Psoas muscle (tissue), 8 donors: ENCODE data around the gene DPF1. TPM values are rescaled to one million over a fixed set of nuclear protein-coding genes. Genes with fewer than 3 reads are reported as not detected.

Experiments
- ATAC-seq, 4 donors: fragments of 200-7000 bp; cut with Tn5 transposase; one replicate each; pipeline ENCODE4 v1.9.1; 2020; ENCODE audit warnings: moderate library complexity in 3 of 4, mild to moderate bottlenecking in 2 of 4
- DNase-seq, 2 donors: peaks; one replicate each; pipeline ENCODE4 v3.0.0-alpha.2; 2020
- H3K27ac ChIP-seq: fragments of 200-600 bp; one replicate; pipeline ENCODE4 v1.8.0; 2022
- H3K27me3 ChIP-seq, 3 donors: fragments of 200-600 bp in 1 of 3; one replicate each; pipeline versions ENCODE4 v1.6.1 to v1.8.0; 2013 to 2022; ENCODE audit warnings: low read length in 2 of 3, mild to moderate bottlenecking in 2 of 3, moderate library complexity in 1 of 3; ENCODE audit not compliant: insufficient read depth in 3 of 3
- H3K36me3 ChIP-seq, 2 donors: fragments of 200-600 bp in 1 of 2; one replicate each; pipeline versions ENCODE4 v1.6.1 to v1.8.0; 2013 to 2022; ENCODE audit warnings: low read depth in 1 of 2, mild to moderate bottlenecking in 1 of 2, moderate library complexity in 1 of 2; ENCODE audit not compliant: insufficient read depth in 1 of 2
- H3K4me1 ChIP-seq: fragments of 200-600 bp; one replicate; pipeline ENCODE4 v1.8.0; 2022
- H3K4me3 ChIP-seq: fragments of 200-600 bp; one replicate; pipeline ENCODE4 v1.8.0; 2022; ENCODE audit warnings: mild to moderate bottlenecking
- H3K9me3 ChIP-seq: fragments of 200-600 bp; one replicate; pipeline ENCODE4 v1.8.0; 2022
- WGBS, 3 donors: extraction: QIAGEN DNeasy Blood & Tissue Kit; methylation state at CpG; one replicate each; pipeline versions ENCODE4 v1.1.6 to v1.1.7; 2013; 5-methylcytosine and 5-hydroxymethylcytosine counted together
- intact Hi-C, 2 donors: fragments of 100-400 bp; cut with DNase I; formaldehyde crosslinking; loops; one replicate each; pipeline versions ENCODE4 v1.11.0 to v1.14.2; 2022
- polyA plus RNA-seq, 3 donors: library from polyadenylated mRNA; stranded (reverse); fragments of 200-250 nt; gene quantifications; one replicate each; pipeline ENCODE4 v1.2.3, GENCODE V29; 2013
- total RNA-seq, 4 donors: library from RNA; stranded (reverse); fragmentation: NEBNext Ultra II Directional in 2 of 4; extraction: Animal tissue kit (Norgen Biotek cat#: 25700) in 2 of 4; gene quantifications; one replicate each; pipeline versions ENCODE4 v1.2.1 to v1.2.4, GENCODE V29; 2021 to 2023
- TF ChIP-seq, protein P1 (sequence below): fragments of 200-600 bp; IDR thresholded peaks from one replicate; pipeline ENCODE4 v1.8.0; 2022; ENCODE audit warnings: antibody characterized with exemption
- donor health status: healthy with polysubstance abuse.
- donor health status: DM: no; HTN: no; CAD: no; lungs with moderate emphysema.
- donor health status: Bipolar disorder and iron deficiency.
- donor health status: healthy.
- donor health status: DM: yes; HTN: yes; CAD: no.
- donor health status: DM: no; HTN: no; CAD: no.
- donor health status: DM: no; HTN: no; CAD: no.
- donor health status: DM: yes; HTN: yes; CAD: no.

The DPF1 gene
- total and polyA plus RNA-seq, 7 donors = 0.07 to 0.17 (median 0.16) TPM; not detected in 4

DNA sequence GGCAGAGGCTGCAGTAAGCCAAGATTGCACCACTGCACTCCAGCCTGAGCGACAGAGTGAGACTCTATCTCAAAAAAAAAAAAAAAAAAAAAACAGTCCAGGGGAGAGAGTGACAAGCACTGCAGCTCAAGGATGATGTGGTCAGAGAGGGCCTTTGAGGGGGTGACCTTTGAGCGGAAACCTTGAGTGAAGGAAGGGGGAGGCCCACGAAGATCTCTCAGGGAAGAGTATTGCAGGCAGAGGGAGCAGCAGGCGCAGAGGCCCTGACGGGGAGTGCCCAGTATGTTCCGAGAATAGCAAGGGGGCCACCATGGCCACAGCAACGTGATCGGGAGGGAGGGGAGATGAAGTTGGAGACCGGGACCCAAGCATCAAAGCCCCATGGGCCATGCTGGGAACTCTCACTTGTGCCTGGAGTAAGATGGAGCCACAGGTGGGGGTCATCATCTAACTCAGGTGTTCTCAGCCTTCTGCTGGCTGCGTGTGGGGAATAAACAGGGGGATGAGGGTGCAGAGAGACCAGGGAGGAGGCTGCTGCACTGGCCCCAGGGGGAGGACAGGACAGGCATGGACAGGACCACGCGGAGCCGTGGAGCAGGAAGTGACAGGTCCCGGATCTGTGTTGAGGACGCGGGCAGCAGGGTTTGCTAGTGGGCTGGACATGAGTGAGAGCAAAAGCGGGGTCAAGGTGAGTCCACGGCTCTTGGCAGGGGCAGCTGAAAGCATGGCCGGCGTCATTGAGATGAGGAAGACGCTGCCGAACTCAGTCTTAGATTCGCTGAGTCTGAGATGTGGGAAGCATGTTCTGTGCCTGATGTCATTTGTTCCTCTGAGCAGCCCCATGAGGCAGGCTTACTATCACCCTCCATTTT lies 60.4 kb downstream of the DPF1 start:
- H3K4me3 ChIP-seq = no peak overlapping the region
- no peak for ATAC-seq
- WGBS, 3 donors = 96 to 97% (median 96%) methylated on average over 23 of the region's 23 CpGs

DNA sequence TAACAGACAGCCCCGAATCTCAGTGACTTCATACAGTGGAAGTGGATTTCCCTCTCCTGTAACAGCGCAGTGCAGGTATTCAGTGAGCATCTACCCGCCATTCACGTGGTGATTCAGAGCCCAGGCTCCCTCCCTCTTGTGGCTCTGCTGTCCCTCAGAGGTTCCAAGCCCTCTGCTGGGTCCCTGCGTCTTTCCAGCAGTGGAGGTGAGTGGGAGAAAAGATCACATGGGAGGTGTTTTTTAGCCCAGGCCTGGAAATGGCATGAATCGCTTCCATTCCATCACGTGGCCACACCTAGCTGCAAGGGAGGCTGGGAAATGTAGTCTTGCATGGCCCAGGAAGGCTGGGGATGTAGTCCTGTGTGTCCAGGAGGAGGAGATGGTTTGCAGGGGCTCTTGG lies 61.4 kb downstream of the DPF1 start:
- Histone ChIP-seq H3K27me3 (peaks cover 0 to 3% (median 0%) of the 10 kb centered on the region in 3 donors), H3K36me3 (peaks cover 0 to 35% of the 10 kb centered on the region in 2 donors), H3K9me3 (peaks cover 6% of the 10 kb centered on the region), H3K4me1 (no peaks in the 10 kb centered on the region), H3K27ac (no peak overlapping the region), H3K4me3 (no peak overlapping the region)
- TF ChIP-seq, protein P1, sequence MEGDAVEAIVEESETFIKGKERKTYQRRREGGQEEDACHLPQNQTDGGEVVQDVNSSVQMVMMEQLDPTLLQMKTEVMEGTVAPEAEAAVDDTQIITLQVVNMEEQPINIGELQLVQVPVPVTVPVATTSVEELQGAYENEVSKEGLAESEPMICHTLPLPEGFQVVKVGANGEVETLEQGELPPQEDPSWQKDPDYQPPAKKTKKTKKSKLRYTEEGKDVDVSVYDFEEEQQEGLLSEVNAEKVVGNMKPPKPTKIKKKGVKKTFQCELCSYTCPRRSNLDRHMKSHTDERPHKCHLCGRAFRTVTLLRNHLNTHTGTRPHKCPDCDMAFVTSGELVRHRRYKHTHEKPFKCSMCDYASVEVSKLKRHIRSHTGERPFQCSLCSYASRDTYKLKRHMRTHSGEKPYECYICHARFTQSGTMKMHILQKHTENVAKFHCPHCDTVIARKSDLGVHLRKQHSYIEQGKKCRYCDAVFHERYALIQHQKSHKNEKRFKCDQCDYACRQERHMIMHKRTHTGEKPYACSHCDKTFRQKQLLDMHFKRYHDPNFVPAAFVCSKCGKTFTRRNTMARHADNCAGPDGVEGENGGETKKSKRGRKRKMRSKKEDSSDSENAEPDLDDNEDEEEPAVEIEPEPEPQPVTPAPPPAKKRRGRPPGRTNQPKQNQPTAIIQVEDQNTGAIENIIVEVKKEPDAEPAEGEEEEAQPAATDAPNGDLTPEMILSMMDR = no peak
- intact Hi-C loops = no loop called here
- WGBS, 3 donors = 95 to 99% (median 98%) methylated on average over 7 of the region's 7 CpGs
- DNase-seq = no peak
- ATAC-seq = no peak

More for the DNA sequence above, 60.4 kb downstream of the DPF1 start:
- H3K9me3 ChIP-seq = peaks cover 6% of the 10 kb centered on the region
- peaks cover 0 to 39% of the 10 kb centered on the region in 2 donors for H3K36me3 ChIP-seq
- no peak for DNase-seq
- intact Hi-C loops = no loop called here
- TF ChIP-seq, protein P1 = no peak
- H3K27me3 ChIP-seq = peaks cover 0 to 3% (median 0%) of the 10 kb centered on the region in 3 donors
- no peak overlapping the region for H3K27ac ChIP-seq
- no peaks in the 10 kb centered on the region for H3K4me1 ChIP-seq

DNA sequence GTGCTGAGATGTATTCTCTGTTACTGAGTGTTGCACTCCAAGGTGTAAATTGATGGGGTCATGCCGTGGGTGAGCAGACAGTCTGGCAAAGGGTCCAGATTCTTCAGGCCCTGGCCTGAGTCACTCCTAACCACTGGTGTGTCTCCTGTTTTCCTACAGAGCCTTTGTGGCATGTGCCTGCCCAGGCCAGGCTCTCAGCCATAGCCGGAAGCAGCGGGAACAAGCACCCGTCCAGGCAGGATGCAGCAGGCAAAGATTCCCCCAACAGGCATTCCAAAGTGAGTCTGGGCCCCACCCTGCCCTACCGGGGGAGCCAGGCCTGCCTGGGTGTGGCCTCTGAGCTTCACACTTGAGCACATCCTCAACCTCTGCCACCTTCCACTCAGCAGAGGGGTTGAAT lies 61.9 kb downstream of the DPF1 start:
- ATAC-seq (no peak), DNase-seq (no peak)
- intact Hi-C loops = no loop called here
- Histone ChIP-seq H3K36me3 (peaks cover 0 to 32% of the 10 kb centered on the region in 2 donors), H3K27me3 (peaks cover 0 to 3% (median 0%) of the 10 kb centered on the region in 3 donors), H3K27ac (no peak overlapping the region), H3K9me3 (peaks cover 6% of the 10 kb centered on the region), H3K4me3 (no peak overlapping the region), H3K4me1 (no peaks in the 10 kb centered on the region)
- TF ChIP-seq, protein P1 = no peak
- 95 to 97% (median 96%) methylated on average over 5 of the region's 5 CpGs for WGBS, 3 donors

Other genes starting within 250 kb of the DPF1 start
- gene PPP1R14A, start 32.2 kb upstream of the DPF1 start, total RNA-seq = 10 to 100 TPM in 3 of 4 donors, 1 to 10 TPM in 1; 9.2 to 17.0 (median 11.3) TPM
- 10 to 100 TPM in 2 of 3 donors, 1 to 10 TPM in 1; 9.9 to 18.7 (median 12.1) TPM for gene PPP1R14A, start 32.2 kb upstream of the DPF1 start, polyA plus RNA-seq
- 1 to 10 TPM in 2 of 4 donors, under 1 TPM in 2; 0.95 to 2.2 (median 1.2) TPM for gene SPINT2, start 40.4 kb upstream of the DPF1 start, total RNA-seq
- gene SPINT2, start 40.4 kb upstream of the DPF1 start, polyA plus RNA-seq = 1 to 10 TPM in 1 of 3 donors, under 1 TPM in 2; 0.49 to 1.1 (median 0.59) TPM
- gene C19orf33, start 80.0 kb upstream of the DPF1 start, total RNA-seq = 1 to 10 TPM in 2 of 4 donors, not detected in 2; 3.4 to 3.7 TPM
- gene C19orf33, start 80.0 kb upstream of the DPF1 start, polyA plus RNA-seq = 1 to 10 TPM; 3.7 to 7.1 (median 6.5) TPM
- 10 to 100 TPM; 20.1 to 27.2 (median 21.6) TPM for gene YIF1B, start 91.7 kb upstream of the DPF1 start, total RNA-seq
- 10 to 100 TPM; 38.8 to 57.7 (median 42.7) TPM for gene YIF1B, start 91.7 kb upstream of the DPF1 start, polyA plus RNA-seq
- gene KCNK6, start 95.6 kb upstream of the DPF1 start, total RNA-seq = under 1 TPM; 0.54 to 0.69 (median 0.64) TPM
- gene KCNK6, start 95.6 kb upstream of the DPF1 start, polyA plus RNA-seq = under 1 TPM; 0.21 to 0.42 (median 0.39) TPM
- gene CATSPERG, start 111.6 kb upstream of the DPF1 start, total RNA-seq = 1 to 10 TPM in 3 of 4 donors, under 1 TPM in 1; 0.81 to 2.1 (median 1.6) TPM
- gene CATSPERG, start 111.6 kb upstream of the DPF1 start, polyA plus RNA-seq = 1 to 10 TPM in 2 of 3 donors, under 1 TPM in 1; 0.75 to 2.6 (median 1.5) TPM
- gene PSMD8, start 150.3 kb upstream of the DPF1 start, total RNA-seq = 100 to 1,000 TPM; 348 to 889 (median 587) TPM
- 1,000 to 10,000 TPM in 1 of 3 donors, 100 to 1,000 TPM in 2; 719 to 1,414 (median 791) TPM for gene PSMD8, start 150.3 kb upstream of the DPF1 start, polyA plus RNA-seq
- gene GGN, start 163.8 kb upstream of the DPF1 start, total RNA-seq = under 1 TPM in 2 of 4 donors, not detected in 2; 0.18 to 0.34 TPM
- gene GGN, start 163.8 kb upstream of the DPF1 start, polyA plus RNA-seq = under 1 TPM in 2 of 3 donors, not detected in 1; 0.04 to 0.21 TPM
- gene SPRED3, start 164.5 kb upstream of the DPF1 start, total RNA-seq = 1 to 10 TPM in 3 of 4 donors, under 1 TPM in 1; 0.69 to 2.1 (median 1.5) TPM
- 1 to 10 TPM in 1 of 3 donors, under 1 TPM in 2; 0.01 to 1.0 (median 0.10) TPM for gene SPRED3, start 164.5 kb upstream of the DPF1 start, polyA plus RNA-seq
- 1 to 10 TPM; 1.1 to 4.5 (median 1.4) TPM for gene FAM98C, start 178.9 kb upstream of the DPF1 start, total RNA-seq
- gene FAM98C, start 178.9 kb upstream of the DPF1 start, polyA plus RNA-seq = 1 to 10 TPM; 1.4 to 6.6 (median 1.8) TPM
- 1 to 10 TPM in 1 of 4 donors, under 1 TPM in 3; 0.44 to 2.0 (median 0.80) TPM for gene RASGRP4, start 202.0 kb upstream of the DPF1 start, total RNA-seq
- gene RASGRP4, start 202.0 kb upstream of the DPF1 start, polyA plus RNA-seq = under 1 TPM; 0.17 to 0.31 (median 0.25) TPM
- gene RYR1, start 209.5 kb upstream of the DPF1 start, total RNA-seq = 1,000 to 10,000 TPM in 2 of 4 donors, 100 to 1,000 TPM in 2; 572 to 1,211 (median 883) TPM
- 100 to 1,000 TPM in 2 of 3 donors, 10 to 100 TPM in 1; 56.0 to 278 (median 122) TPM for gene RYR1, start 209.5 kb upstream of the DPF1 start, polyA plus RNA-seq